Ovary (tissue), 3 donors: Measurements from ENCODE around the gene DSG3.

Experiments used
- CTCF ChIP-seq, 3 donors: fragments of 450-650 bp in 2 of 3; fragments of 200-600 bp in 1 of 3; IDR thresholded peaks; one replicate each; pipeline versions ENCODE4 v1.5.1 to v1.8.0; 2016 to 2022; ENCODE audit warnings: antibody characterized with exemption in 3 of 3, mild to moderate bottlenecking in 1 of 3
- EP300 ChIP-seq: sonication (generic); formaldehyde crosslinking; IDR thresholded peaks from one replicate; pipeline ENCODE4 v1.6.1; 2017; ENCODE audit warnings: antibody characterized with exemption
- POLR2A ChIP-seq: fragments of 450-650 bp; IDR thresholded peaks from one replicate; pipeline ENCODE4 v1.6.1; 2017; ENCODE audit warnings: antibody characterized with exemption, mild to moderate bottlenecking, moderate library complexity
- donor health status: DM: no; HTN: no; CAD: no.

GRCh38 chr18:31511098-31511497 lies 63.6 kb downstream of the DSG3 start:
- TF ChIP-seq CTCF (IDR thresholded peaks at IDR 0.05): no peak
- TF ChIP-seq EP300: no peak
- no peak for TF ChIP-seq POLR2A
